ENCODE measurements around the gene NUDT17. TPM values are rescaled to one million over a fixed set of nuclear protein-coding genes. Genes with fewer than 3 reads are reported as not detected.

NUDT17 gene
- total RNA-seq, 2 donors from 2014 or later = 3.6 to 3.7 TPM

- DNase-seq (no peak), ATAC-seq (no peak)
- intact Hi-C loops (cut with DNase I) = no loop called here
These were observed 2.4 kb upstream of the NUDT17 start for GRCh38 chr1:145843031-145843430.

- ATAC-seq (peak; percentile 21 to 42), DNase-seq (no peak)
- intact Hi-C loops (cut with DNase I) = loop anchor here (2.0 to 5.0 kb wide), 2 partner anchors 167 to 168 kb away; no protein-coding TSS in a partner anchor
These were observed 301 bp upstream of the NUDT17 start for GRCh38 chr1:145845144-145845513.

DNA sequence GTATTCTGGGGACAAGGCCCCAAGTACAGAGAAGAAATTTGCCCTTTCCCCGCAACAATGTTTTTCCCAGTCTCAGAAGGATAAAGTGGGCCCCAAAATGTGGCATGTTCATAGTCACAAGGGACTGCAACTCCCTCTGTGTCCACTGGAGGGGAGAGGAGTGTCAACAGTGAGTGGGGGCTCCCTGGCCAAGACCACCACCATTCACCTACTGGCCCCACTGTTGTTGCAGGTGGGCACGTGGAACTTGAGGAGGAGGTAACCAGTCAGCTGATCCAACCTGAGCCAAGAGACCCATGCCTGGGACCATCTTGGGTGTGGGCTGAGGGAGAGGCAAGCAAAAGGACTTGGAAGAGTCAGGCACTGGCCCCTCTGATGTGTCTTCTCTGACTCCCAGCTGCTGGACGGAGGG is 777 bp downstream of the NUDT17 start:
- ATAC-seq (peak; percentile 52 to 54), DNase-seq (no peak)
- intact Hi-C loops (cut with DNase I) = loop anchor here in 1 of 2 donors (5.0 kb wide), 1 partner anchor 166 kb away; no protein-coding TSS in a partner anchor

DNA sequence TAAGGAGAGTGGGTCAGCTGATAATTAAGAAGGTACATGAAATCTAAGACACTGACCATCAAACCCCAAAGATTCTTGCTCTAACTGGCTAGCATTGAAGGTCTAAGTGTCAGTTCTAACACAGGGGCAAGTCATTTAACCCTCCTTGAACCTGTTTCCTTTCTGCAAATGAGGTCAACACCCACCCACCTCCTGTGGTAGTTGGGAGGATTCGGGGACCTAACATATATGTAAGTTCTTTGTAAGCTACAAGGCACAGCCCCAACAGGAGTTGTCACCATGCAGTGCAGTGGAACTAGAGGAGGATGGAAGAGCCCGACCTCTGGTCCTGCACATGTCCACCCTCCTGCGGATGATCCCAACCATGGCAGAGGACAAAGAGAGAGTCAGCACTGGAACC is 2.4 kb downstream of the NUDT17 start:
- intact Hi-C loops (cut with DNase I) = loop anchor here in 1 of 2 donors (5.0 kb wide), 1 partner anchor 164 kb away; no protein-coding TSS in a partner anchor
- DNase-seq = no peak
- ATAC-seq = no peak

GRCh38 chr1:145849356-145850160 is 4.1 kb downstream of the NUDT17 start:
- ATAC-seq = no peak
- DNase-seq = no peak
- intact Hi-C loops (cut with DNase I) = loop anchor here in 1 of 2 donors (5.0 kb wide), 1 partner anchor 163 kb away; no protein-coding TSS in a partner anchor

DNA sequence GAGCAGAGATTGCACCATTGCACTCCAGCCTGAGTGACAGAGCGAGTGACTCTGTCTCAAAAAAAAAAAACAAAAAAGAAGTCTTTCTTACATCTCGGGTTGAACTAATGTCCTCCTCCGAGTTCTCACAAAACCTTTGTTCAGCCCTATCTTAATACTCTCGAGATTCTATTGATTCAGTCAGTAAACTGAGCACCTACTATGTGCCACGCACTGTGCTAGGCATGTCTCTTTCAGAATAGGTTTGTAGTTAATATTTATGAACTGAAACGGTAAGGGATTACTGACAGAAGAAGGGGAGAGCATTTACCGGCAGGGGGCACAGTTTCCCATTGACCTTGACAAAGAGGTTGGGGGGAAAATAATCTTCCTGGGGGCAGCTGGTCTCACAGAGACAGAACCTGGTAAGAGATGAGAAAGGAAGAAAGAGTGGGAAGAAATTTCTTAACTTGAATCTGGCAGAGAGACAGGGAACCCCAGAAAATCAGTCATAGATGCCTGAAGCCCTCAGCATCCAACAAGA is 10.1 kb downstream of the NUDT17 start:
- DNase-seq (no peak), ATAC-seq (no peak)
- intact Hi-C loops (cut with DNase I) = no loop called here

- DNase-seq = no peak
- intact Hi-C loops (cut with DNase I) = no loop called here
- ATAC-seq = no peak
These were observed 11.7 kb downstream of the NUDT17 start for GRCh38 chr1:145857170-145857569.

GRCh38 chr1:145858238-145858900 is 12.9 kb downstream of the NUDT17 start:
- ATAC-seq (peak; percentile 17 to 41), DNase-seq (peak; percentile 61)
- intact Hi-C loops (cut with DNase I) = no loop called here

- intact Hi-C loops (cut with DNase I) = no loop called here
These were observed 13.6 kb downstream of the NUDT17 start, which contains the start of gene PIAS3 for GRCh38 chr1:145858901-145859490. TSS of gene PIAS3 (minus strand) at chr1:145859081. CDS start at chr1:145858990, 91 bp downstream.

GRCh38 chr1:145859491-145860023 is 14.1 kb downstream of the NUDT17 start:
- DNase-seq (peak; percentile 92), ATAC-seq (peak; percentile 90 to 93)
- intact Hi-C loops (cut with DNase I) = no loop called here

More at GRCh38 chr1:145858901-145859490, 13.6 kb downstream of the NUDT17 start, which contains the start of gene PIAS3:
- ATAC-seq (peak; percentile 96 to 98), DNase-seq (peak; percentile 97)

GRCh38 chr1:145863282-145864018 is 18.0 kb downstream of the NUDT17 start:
- ATAC-seq (no peak), DNase-seq (no peak)
- intact Hi-C loops (cut with DNase I) = no loop called here

- intact Hi-C loops (cut with DNase I) = no loop called here
- DNase-seq (no peak), ATAC-seq (no peak)
These were observed 22.8 kb downstream of the NUDT17 start for GRCh38 chr1:145868232-145868631.

DNA sequence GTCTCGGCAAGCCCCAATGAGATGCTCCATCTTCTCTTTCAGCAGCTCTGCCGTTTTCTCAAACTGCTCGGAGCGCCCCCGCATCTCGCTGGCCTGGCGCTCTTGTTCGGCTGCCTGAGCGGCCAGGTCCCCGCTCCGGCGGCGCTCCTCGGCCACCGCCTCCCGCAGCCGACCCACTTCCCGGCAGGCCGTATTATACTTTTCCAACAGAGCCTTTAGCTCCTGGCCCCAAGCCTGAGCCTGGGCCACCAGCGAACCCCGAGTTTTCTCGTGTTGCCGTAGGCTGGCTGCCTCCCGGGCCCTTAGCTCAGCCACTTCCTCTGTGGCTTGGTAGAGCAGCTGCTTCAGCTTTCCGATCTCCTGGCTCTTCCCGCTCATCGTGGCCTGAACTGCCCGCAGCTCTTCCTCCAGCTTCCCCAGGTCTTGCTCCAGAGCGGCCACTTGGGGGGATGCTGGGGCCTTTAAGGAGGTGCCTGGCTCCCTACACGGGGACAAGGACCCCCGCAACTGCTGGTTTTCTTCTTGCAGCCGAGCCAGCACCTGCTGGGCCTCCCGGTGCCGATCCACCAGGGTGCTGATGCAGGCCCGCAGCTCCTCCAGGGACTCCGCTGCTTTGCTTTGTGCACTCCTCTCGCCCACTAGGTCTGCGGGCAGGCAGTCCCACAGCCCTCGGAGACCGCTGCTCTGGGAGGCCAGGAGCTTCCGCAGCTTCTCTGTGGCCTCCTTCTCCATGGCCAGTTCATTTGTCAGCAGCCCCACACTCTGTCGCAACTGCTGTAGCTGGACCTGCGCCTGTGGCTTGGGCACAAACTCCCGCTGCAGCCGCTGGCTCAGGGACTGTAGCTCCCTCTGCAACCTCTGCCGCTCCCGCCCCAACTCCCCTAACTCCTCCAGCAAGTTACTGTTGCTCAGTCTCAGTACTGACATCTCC is 26.8 kb downstream of the NUDT17 start:
- DNase-seq = peak; percentile 75
- intact Hi-C loops (cut with DNase I) = no loop called here
- ATAC-seq = peak; percentile 82 to 86

DNA sequence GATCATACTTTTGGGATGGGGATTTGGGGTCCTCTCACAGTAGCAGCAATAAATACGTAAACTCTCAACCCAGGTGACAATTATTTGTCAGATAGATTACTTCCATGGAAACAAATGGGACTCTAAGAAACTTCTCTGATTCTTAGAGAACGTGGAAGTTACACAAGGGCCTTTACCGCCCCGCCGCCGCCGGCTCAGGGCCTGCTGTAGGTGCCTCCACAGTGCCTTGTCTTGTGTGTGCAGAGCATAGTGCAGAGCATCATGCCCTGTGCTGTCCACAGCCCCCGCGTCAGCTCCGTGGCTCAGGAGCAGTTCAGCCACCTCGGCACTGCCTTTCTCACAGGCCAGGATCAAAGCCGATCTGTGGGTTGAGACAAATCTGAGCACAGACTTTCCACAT is 29.2 kb downstream of the NUDT17 start:
- DNase-seq (no peak), ATAC-seq (no peak)
- intact Hi-C loops (cut with DNase I) = no loop called here

- intact Hi-C loops (cut with DNase I) = no loop called here
- DNase-seq = no peak
- no peak for ATAC-seq
These were observed 32.6 kb downstream of the NUDT17 start for GRCh38 chr1:145877923-145878486.

GRCh38 chr1:145878724-145879123 is 33.3 kb downstream of the NUDT17 start:
- intact Hi-C loops (cut with DNase I) = no loop called here
- no peak for ATAC-seq
- no peak for DNase-seq

DNA sequence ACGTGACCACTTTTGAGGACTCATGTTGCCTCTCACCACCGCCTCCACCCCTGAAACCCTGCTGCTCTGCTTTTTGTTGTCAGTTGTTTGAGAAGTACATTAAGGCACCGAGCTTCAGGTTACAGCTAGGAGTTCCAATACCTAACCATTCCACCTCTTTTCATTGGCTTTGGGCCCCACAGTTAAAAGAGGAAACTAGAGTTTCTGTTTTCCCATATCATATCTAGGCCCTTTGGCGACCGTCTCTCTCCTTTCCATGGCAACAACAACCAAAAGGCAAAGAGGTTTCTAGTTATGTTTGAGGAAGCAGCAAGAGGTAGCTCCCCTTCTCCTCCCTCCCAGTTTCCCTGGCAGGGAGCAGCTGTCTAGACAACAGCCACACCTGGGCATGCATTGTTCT is 34.3 kb downstream of the NUDT17 start:
- ATAC-seq (no peak), DNase-seq (no peak)
- intact Hi-C loops (cut with DNase I) = no loop called here

Data from left cardiac atrium (tissue), 4 donors.